NT2/D1 (cell line): ENCODE data around the gene SAMSN1.

Experiments used
- SUZ12 ChIP-seq: IDR thresholded peaks from 2 replicates; pipeline ENCODE4 v1.6.1; 2011; ENCODE audit not compliant: insufficient read length, insufficient read depth; ENCODE audit errors: extremely low read depth
- YY1 ChIP-seq: IDR thresholded peaks from 2 replicates; pipeline ENCODE4 v1.6.1; 2011; ENCODE audit not compliant: insufficient read length, insufficient read depth
- ZNF274 ChIP-seq: IDR thresholded peaks from 2 replicates; pipeline ENCODE4 v1.6.1; 2011; ENCODE audit warnings: mild to moderate bottlenecking, low read depth, low read length

DNA sequence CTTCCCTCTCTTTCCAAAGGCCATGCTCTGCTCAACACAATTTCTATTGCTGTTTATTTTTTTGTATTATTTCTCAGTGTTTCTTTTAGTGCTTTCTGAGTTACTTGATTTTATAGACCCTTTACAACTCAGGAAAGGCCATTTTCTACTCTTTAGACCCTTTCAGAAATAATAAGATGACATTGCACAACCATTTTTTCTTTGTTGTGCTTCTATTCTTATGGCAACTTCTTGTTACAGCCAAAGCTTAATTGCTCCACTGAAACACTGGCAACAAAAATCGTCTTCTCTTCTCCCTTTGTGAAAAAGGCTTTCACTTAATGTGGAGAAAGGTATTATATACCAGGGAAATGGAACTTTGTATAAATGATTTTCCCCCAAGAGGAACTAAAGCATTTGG is 39.0 kb upstream of the SAMSN1 start:
- no peak for TF ChIP-seq YY1
- TF ChIP-seq SUZ12: no peak
- TF ChIP-seq ZNF274: no peak
